HUES6 (cell line): ENCODE measurements around the gene MAP4K3.
"Not testable (repeated sequence)": the region's sequence is repeated elsewhere in the genome, so short reads cannot be mapped to it uniquely, and the experiment has no call there.

Experiments
- H3K27ac ChIP-seq: 2 replicates; pipeline ENCODE4 v1.7.0; 2013; ENCODE audit warnings: low read depth, mild to moderate bottlenecking, low read length, inconsistent platforms
- H3K27me3 ChIP-seq: 2 replicates; pipeline ENCODE4 v1.6.1; 2013; ENCODE audit warnings: low read length; ENCODE audit not compliant: control insufficient read depth, insufficient read depth
- H3K36me3 ChIP-seq: 2 replicates; pipeline ENCODE4 v1.6.1; 2013; ENCODE audit warnings: low read length; ENCODE audit not compliant: control insufficient read depth, insufficient read depth
- H3K4me1 ChIP-seq: 2 replicates; pipeline ENCODE4 v1.6.1; 2013; ENCODE audit warnings: low read length; ENCODE audit not compliant: control insufficient read depth, insufficient read depth
- H3K4me3 ChIP-seq: 2 replicates; pipeline ENCODE4 v1.5.1; 2013; ENCODE audit warnings: low read depth, low read length
- H3K9ac ChIP-seq: one replicate; pipeline ENCODE4 v1.6.1; 2013; ENCODE audit warnings: mild to moderate bottlenecking, low read length
- H3K9me3 ChIP-seq: 2 replicates; pipeline ENCODE4 v1.6.1; 2013; ENCODE audit warnings: low read depth, low read length; ENCODE audit not compliant: control insufficient read depth, insufficient read depth

Gene MAP4K3

DNA sequence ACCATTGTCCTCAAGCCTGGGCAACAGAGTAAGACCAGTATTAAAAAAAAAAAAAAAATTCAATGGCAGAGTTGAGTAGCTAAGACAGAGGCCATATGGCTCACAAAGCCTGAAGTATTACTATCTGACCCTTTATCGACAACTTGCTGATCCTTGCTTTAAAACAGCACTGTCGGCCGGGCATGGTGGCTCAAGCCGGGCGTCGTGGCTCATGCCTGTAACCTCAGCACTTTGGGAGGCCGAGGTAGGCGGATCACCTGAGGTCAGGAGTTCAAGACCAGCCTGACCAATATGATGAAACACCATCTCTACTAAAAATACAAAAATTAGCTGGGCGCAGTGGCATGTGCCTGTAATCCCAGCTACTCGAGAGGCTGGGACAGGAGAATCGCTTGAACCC lies 53.0 kb downstream of the MAP4K3 start:
- not testable (repeated sequence) for H3K27me3 ChIP-seq, H3K9me3 ChIP-seq, H3K4me3 ChIP-seq, H3K27ac ChIP-seq, H3K36me3 ChIP-seq, H3K9ac ChIP-seq
- peaks cover 12% of the 10 kb centered on the region; the same call in 1 of the 2 replicates for H3K4me1 ChIP-seq

DNA sequence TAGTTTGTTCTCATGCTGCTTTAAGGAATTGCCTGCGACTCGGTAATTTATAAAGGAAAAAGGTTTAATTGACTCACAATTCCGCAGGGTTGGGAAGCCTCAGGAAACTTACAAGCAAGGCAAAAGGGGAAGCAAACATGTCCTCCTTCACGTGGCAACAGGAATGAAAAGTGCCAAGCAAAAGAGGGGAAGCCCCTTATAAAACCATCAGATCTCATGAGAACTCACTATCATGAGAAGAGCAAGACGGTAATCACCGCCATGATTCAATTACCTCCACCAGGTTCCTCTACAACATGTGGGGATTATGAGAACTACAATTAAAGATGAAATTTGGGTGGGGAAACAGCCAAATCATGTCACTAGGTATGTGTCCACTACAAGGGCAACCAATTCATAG lies 53.9 kb downstream of the MAP4K3 start:
- Histone ChIP-seq H3K4me1 (peaks cover 12% of the 10 kb centered on the region; the same call in 1 of the 2 replicates), H3K4me3 (no peak overlapping the region), H3K27me3 (no peaks in the 10 kb centered on the region), H3K27ac (no peak overlapping the region), H3K9me3 (peaks cover 3% of the 10 kb centered on the region; the same call in 1 of the 2 replicates), H3K36me3 (no peaks in the 10 kb centered on the region), H3K9ac (no peak overlapping the region)

GRCh38 chr2:39381653-39382052 lies 55.4 kb downstream of the MAP4K3 start:
- Histone ChIP-seq H3K9ac (no peak overlapping the region), H3K4me1 (peaks cover 20% of the 10 kb centered on the region), H3K36me3 (peaks cover under 1% of the 10 kb centered on the region; the same call in 1 of the 2 replicates), H3K27me3 (no peaks in the 10 kb centered on the region), H3K27ac (peak overlapping the region; percentile 22; the same call in 1 of the 2 replicates), H3K9me3 (peaks cover 3% of the 10 kb centered on the region; the same call in 1 of the 2 replicates), H3K4me3 (no peak overlapping the region)

DNA sequence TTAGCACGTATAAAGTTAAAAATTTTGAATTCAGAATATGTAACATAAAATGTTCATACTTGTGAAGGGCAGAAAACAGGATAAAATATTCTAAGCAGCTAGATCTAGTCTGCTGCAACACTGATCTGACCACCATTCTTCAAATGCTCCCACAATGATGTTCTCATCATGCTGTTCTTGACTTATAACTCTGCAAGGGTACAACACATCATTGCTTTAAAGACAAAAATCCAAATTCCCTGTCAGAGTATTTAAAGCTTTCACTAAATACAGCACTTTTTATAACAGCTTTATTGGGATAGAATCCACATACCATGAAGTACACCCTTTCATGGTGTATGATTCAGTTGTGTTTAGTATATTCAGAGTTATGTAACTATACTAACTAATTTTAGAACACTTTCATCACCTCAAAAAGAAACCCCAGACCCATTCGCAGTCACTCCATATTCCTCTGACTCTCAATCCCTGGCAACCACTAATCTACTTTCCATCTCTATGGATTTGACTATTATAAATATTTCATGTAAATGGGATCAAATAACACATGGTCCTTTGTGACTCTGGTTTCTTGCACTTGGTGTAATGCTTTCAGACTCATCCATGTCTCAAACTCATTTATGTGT lies 56.4 kb downstream of the MAP4K3 start:
- H3K4me3 ChIP-seq = no peak overlapping the region
- H3K9ac ChIP-seq = no peak overlapping the region
- peaks cover 20% of the 10 kb centered on the region for H3K4me1 ChIP-seq
- no peak overlapping the region for H3K27ac ChIP-seq
- no peaks in the 10 kb centered on the region for H3K27me3 ChIP-seq
- H3K9me3 ChIP-seq = peaks cover 3% of the 10 kb centered on the region; the same call in 1 of the 2 replicates
- peaks cover 11% of the 10 kb centered on the region for H3K36me3 ChIP-seq

DNA sequence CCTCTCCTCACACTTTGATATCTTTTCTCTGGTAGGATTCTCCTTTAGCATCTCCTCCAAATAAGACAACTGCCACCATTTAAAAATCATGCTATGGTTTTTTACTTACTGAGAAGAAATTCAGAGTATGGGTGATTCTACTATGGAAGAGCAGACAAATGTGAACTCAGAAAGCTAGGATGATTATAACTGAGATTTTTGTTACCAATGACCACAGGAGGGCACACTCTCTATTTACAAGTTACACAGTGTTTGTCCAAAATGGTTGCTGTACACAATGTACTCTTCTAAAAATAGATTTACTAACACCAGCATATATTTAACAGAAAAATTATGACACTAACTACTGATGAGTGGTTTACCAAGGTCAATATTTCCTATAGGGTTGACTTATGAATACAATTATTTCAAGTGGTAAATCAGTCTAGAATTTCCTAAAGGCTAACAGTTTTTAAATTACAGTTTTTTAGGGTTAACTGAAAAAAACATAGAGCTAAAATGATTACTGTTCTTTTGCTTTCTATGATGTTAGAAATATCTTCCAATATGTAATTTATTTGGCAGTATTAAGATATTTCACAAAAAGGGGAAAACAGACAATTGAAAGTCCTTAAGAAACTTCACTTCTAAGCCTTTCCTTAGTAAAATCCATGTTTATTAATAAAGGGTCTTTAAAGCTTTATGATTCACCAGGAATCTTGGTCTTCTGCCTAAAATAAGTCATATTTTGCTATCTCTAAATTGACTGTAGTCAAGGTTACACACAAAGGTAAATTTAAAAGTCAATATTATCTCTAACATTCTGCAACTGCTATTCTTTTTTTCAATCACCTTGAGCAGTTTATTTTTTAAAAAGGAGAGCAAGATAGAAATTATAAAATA lies 57.2 kb downstream of the MAP4K3 start:
- no peak overlapping the region for H3K27ac ChIP-seq
- H3K4me3 ChIP-seq = no peak overlapping the region
- H3K9ac ChIP-seq = no peak overlapping the region
- peaks cover 4% of the 10 kb centered on the region; the same call in 1 of the 2 replicates for H3K9me3 ChIP-seq
- H3K36me3 ChIP-seq = peaks cover 17% of the 10 kb centered on the region
- peaks cover 20% of the 10 kb centered on the region for H3K4me1 ChIP-seq
- no peaks in the 10 kb centered on the region for H3K27me3 ChIP-seq

DNA sequence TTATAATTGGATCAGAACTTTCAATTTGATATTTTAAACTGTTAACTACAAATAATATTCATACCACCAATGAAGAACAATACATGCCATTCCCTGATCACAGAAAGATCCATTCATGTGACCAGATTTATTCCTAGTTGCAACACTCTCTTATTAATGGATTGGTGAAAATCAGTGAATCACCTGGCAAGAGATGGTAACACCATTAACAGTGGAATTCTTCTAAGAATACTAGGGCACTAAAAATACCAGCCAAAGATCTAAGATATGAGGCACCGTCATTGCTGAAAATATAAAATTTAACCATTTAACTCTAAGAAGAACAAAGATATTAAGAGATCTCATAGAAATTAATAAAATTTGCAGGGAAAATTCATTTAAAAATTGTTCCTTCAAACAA lies 58.1 kb downstream of the MAP4K3 start:
- no peak overlapping the region for H3K4me3 ChIP-seq
- H3K4me1 ChIP-seq = peaks cover 20% of the 10 kb centered on the region
- peaks cover 4% of the 10 kb centered on the region; the same call in 1 of the 2 replicates for H3K9me3 ChIP-seq
- no peaks in the 10 kb centered on the region for H3K27me3 ChIP-seq
- H3K27ac ChIP-seq = no peak overlapping the region
- no peak overlapping the region for H3K9ac ChIP-seq
- peaks cover 18% of the 10 kb centered on the region for H3K36me3 ChIP-seq

DNA sequence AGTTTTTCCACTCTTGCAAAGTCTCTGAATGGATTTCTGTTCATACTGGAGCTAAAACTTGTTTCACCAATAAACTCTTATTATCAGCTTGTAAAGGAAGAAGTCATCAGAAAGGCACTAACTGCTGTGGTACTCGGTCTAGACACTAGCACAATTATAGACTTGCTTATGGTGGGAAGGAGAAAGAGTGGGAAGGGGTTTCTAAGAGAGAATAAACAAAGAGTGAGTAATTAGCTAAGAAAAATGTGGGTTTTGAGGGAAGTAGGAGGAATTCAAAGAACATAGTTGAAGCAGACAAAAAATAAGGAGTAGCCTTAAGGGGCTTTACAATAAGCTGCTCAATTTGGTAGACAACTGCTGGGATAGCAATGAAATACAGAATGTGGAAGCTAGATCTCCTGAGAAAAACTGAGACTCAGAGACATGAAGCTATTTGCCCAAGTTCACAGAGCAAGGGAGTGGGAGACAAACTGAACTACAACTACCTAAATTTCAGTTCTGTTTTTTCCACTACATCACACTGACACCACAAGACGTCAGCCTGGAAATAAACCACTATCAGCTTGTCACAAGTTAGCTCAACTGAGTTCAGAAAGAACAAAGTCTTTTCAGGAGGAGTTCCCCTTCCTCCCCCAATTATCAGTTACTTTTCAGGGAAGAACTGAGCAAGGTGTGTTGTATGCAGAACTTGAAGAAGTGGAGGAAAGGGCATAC lies 59.7 kb downstream of the MAP4K3 start:
- Histone ChIP-seq H3K9ac (no peak overlapping the region), H3K27me3 (no peaks in the 10 kb centered on the region), H3K9me3 (peaks cover 7% of the 10 kb centered on the region; the same call in 1 of the 2 replicates), H3K36me3 (peaks cover 18% of the 10 kb centered on the region), H3K4me1 (peaks cover 20% of the 10 kb centered on the region), H3K4me3 (no peak overlapping the region), H3K27ac (no peak overlapping the region)

- no peaks in the 10 kb centered on the region for H3K27me3 ChIP-seq
- no peak overlapping the region for H3K4me3 ChIP-seq
- H3K27ac ChIP-seq = no peak overlapping the region
- peaks cover 22% of the 10 kb centered on the region for H3K36me3 ChIP-seq
- H3K9ac ChIP-seq = no peak overlapping the region
- peaks cover 8% of the 10 kb centered on the region; the same call in 1 of the 2 replicates for H3K9me3 ChIP-seq
- H3K4me1 ChIP-seq = peaks cover 12% of the 10 kb centered on the region
Measured at GRCh38 chr2:39375917-39376316, 61.2 kb downstream of the MAP4K3 start.

- H3K27me3 ChIP-seq = no peaks in the 10 kb centered on the region
- no peak overlapping the region for H3K4me3 ChIP-seq
- peaks cover 35% of the 10 kb centered on the region for H3K36me3 ChIP-seq
- H3K27ac ChIP-seq = no peak overlapping the region
- peaks cover 9% of the 10 kb centered on the region for H3K4me1 ChIP-seq
- peaks cover 8% of the 10 kb centered on the region; the same call in 1 of the 2 replicates for H3K9me3 ChIP-seq
- no peak overlapping the region for H3K9ac ChIP-seq
Measured at GRCh38 chr2:39373181-39373802, 63.8 kb downstream of the MAP4K3 start.

DNA sequence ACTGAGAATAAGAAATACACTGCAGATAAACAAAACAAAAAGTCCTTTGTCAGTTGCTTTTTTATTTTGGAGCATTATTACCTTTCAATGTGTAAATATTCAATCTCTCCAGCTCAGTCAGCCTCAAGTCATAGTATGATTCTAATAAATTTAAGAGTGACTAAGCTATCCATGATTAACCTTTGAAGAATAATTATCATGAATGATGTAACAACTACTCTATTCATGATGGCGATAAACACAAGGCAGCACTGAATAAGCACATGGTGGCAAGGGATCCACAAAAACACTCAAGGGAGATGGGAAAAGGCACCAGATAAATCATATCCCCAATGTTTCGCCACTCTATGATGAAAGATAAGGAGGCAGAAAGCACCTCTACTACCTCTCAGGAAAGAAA lies 67.0 kb downstream of the MAP4K3 start:
- H3K27me3 ChIP-seq = no peaks in the 10 kb centered on the region
- peaks cover 19% of the 10 kb centered on the region for H3K9me3 ChIP-seq
- no peak overlapping the region for H3K27ac ChIP-seq

More for the DNA sequence above, 67.0 kb downstream of the MAP4K3 start:
- Histone ChIP-seq H3K4me3 (no peak overlapping the region), H3K36me3 (peaks cover 38% of the 10 kb centered on the region), H3K4me1 (no peaks in the 10 kb centered on the region; the same call in 1 of the 2 replicates), H3K9ac (no peak overlapping the region)
